Inflammatory macrophage treated with lipopolysaccharide for 4 hours (primary cell): Measurements from ENCODE around the gene GNG3.
"Not testable (repeated sequence)": the region's sequence is repeated elsewhere in the genome, so short reads cannot be mapped to it uniquely, and the experiment has no call there.

ENCODE experiments used
- DNase-seq: peaks from one replicate; pipeline ENCODE4 v3.0.0-alpha.2; 2020

GNG3 gene

GRCh38 chr11:62707277-62707861, at the start of gene GNG3, which contains the start of gene BSCL2:
GNG3 (plus strand) TSS chr11:62707676; CDS start chr11:62708296, 620 bp downstream.
BSCL2 (minus strand) TSS chr11:62707424; CDS start chr11:62707195, 229 bp downstream.
- DNase-seq, result no peak

DNA sequence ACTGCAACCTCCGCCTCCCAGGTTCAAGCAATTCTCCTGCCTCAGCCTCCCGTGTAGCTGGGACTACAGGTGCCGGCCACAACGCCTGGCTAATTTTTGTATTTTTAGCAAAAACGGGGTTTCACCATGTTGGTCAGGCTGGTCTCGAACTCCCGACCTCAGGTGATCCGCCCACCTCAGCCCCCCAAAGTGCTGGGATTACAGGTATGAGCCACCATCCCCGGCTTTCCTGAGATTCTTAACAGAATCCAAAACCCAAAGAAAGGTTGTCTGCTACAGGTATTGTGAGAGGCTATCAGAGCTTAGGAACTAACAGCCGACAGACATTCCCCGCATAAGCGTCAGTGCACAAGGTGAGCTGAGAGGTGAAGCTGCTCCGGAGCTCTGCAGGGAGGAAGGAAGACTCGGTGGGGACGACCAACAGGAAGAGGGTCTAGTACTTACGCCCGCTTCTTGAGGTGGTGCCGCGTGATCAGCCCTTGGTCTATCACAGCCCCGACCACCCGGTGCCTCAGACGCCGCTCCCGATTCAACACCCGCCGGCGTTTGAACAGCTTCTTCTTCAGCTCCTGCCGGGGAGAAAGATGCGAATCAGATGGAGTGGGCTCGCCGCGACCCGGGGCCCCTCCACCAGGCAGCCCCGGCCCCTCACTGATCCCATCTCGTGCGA, 42.9 kb upstream of the GNG3 start:
- DNase-seq, result peak; percentile 35

DNA sequence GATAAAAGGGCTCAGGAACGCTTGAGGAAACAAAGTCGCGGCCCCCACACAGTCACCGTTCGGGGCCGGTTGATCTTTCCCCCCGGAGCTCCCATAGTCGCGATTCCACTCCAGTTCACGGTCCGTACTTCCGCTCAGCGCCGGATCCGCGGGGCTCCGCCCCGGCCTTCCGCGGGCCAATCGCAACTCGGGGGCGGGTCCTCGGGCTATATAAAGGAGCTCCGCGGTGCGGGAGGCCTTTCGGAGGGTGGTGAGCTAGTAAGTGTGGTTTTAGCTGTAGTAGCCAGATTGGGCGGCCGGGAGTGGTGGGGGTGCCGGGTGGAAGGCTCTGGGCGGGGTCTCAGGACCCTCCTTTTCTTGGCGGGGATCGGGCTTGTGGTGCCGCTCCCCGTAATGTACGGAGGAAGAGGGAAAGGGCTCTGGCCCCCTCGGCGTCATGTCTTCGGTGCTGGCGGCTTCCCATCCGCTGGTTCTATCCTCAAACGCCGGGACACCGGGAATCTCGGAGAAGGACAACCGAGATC, 42.3 kb upstream of the GNG3 start, which contains the start of the genes C11orf98 and CSKMT:
Gene C11orf98, minus strand, starts transcription at position 136 of the 524 bp plus-strand sequence. Its CDS starts 41 bp downstream, at position 95.
Gene CSKMT, plus strand, starts transcription at position 238 of the 524 bp plus-strand sequence. CDS start 568 bp downstream, outside the sequence.
- peak; percentile 92 for DNase-seq

DNA sequence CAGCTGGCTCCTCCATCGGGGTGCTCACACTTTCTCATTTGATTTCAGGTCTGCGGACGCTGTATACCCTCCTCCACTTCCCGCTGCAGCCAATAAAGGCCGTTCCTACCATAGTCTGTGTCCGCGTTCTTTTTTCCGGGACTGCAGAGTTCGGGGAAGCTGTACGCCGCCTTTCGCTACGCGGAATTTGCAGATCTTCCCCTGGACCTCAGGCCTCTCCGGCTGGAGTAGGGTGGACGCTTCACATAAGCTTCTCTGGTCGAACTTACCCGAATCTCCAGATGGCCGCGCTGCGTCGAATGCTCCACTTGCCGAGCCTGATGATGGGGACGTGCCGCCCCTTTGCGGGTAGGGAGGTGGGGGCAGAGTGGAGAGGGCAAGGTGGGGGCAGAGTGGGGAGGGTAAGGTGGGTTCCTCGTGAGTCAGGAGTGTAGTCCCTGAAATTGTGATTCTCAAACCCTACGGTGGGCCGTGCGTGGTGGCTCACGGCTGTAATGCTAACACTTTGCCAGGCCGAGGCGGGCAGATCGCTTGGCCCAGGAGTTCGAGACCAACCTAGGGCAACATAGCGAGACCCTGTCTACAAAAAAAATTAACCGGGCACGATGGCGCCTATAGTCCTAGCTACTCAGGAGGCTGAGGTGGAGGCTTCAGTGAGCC, 41.7 kb upstream of the GNG3 start:
- DNase-seq, result peak; percentile 61

- no peak for DNase-seq
Measured at GRCh38 chr11:62666259-62666926, 41.1 kb upstream of the GNG3 start.

DNA sequence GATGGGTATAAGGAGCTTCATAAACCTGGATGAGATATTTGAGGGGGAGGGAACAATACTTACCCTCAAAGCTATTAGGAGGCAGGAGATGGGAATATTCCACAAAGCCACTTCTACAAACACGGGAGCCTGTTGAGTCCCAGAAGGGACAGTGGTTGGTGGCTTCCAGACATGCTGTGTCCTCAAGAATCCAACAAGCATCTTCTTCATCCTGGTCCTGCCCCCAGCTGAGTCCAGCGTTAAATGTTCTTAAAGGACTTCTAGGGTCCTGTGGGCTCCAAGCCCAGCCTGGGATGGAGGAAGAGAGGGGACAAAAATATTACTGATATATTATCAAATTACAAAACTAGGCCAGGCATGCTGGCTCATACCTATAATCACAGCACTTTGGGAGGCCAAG, 40.0 kb upstream of the GNG3 start:
- no peak for DNase-seq

DNA sequence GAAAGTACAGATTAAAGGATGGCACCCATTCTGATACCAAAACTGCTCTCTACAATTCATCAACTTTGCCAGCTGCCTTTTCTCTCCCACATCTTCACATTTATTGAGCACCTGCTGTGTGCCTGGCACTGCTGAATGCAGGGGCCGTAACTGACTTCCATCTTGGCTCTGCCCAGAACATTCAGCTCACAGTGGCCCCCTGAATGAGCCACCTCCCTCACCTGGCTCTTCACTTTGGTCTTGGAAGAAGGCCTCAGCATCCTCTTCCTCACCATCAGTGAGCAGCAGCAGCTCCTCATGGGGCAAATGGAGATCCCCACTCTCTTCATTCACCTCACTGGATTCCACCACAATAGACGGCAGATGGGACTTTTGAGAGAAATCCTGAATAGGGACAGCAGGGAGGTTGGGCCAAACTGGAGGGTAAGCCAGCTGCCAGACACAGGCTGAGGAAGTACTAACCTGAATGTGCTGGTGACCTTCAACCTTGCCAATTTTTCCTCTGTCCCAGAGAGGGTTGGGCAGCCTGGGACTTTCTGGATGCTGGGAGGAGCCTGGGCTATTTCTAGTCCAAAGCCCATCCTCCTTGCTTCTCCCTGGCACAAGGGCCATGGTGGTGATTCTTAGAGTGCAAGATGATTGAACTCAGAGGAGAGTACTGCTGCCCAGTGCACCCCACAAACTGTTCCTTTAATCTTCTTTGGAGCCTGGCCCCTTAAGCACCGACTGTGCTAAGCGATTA, 37.9 kb upstream of the GNG3 start:
- DNase-seq, result no peak

DNA sequence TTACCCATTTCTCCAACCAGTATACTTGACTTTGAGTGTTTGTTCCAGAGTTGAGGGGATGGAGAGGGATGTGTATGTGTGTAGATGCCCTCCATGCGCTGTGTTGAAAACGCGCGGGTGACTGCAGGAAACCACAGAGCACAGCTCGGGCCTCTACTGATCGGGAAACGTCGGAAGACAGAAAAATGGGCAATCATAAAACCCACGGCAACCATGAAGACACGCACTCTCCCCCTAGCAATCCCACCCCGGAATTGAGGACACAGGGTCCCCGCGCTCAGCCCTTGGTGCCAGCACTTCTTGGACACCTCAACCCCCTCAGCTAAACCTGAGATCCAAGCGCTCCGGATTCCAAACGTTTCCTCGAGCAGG, 36.3 kb upstream of the GNG3 start:
- DNase-seq, result no peak

DNA sequence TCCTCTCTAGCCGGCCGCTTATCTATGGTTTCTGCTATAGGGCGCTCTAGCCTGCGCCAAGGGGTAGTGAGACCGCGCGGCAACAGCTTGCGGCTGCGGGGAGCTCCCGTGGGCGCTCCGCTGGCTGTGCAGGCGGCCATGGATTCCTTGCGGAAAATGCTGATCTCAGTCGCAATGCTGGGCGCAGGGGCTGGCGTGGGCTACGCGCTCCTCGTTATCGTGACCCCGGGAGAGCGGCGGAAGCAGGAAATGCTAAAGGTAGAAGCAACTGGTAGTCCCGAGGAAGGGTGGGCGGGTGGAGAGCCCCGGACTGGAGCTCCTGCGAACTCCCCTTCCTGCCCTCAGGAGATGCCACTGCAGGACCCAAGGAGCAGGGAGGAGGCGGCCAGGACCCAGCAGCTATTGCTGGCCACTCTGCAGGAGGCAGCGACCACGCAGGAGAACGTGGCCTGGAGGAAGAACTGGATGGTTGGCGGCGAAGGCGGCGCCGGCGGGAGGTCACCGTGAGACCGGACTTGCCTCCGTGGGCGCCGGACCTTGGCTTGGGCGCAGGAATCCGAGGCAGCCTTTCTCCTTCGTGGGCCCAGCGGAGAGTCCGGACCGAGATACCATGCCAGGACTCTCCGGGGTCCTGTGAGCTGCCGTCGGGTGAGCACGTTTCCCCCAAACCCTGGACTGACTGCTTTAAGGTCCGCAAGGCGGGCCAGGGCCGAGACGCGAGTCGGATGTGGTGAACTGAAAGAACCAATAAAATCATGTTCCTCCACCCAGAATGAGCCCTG, 35.7 kb upstream of the GNG3 start, which contains the start of the genes LBHD1 and UQCC3:
Gene LBHD1, minus strand, starts transcription at position 660 of the 782 bp plus-strand sequence. CDS start 2,236 bp downstream, outside the sequence.
Gene UQCC3, plus strand, starts transcription at position 66 of the 782 bp plus-strand sequence. Its CDS starts 73 bp downstream, at position 139.
- peak; percentile 84 for DNase-seq

- DNase-seq, result no peak
Measured at GRCh38 chr11:62673196-62673525, 34.3 kb upstream of the GNG3 start.

- not testable (repeated sequence) for DNase-seq
Measured at GRCh38 chr11:62675415-62675814, 32.1 kb upstream of the GNG3 start.

DNA sequence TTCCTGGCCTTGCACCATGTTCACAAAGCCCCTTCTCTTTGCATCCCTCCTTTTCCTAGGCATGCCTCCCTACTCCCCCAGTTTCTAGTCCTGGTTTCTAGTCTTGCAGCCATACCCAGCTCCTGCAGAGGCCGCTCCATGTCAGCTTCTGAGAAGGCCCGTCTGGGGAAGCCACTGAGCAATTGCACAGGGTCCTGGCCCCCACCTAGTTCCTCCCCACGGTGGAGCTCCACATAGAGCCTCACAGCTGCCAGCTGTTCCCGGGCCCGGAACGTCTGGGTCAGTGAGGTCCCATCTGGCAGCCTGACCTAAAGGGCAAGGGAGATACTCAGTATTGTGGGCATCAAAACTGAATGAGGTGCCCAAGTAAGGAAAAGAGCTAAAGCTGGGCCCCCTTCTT, 30.8 kb upstream of the GNG3 start:
- DNase-seq, result no peak

GRCh38 chr11:62677156-62677555, 30.3 kb upstream of the GNG3 start:
- DNase-seq, result no peak

DNA sequence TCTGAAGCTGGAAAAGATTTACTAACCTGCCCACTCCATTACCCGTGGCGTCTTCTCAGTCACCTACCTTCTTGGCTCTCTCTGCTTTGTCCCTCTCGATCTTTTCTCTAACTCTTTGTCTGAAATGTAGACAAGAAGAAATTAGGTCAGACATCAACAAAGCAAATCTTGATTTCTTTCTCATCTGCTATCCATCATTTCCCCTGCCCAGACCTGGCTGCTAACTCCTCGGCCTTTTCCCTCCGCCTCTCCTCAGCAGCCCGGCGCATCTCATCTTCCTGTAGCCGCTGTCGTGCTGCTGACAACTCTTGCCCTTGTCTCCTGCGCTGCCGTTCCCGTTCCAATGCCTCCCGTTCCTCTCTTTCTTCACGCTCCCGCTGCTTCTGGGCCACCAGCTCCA, 29.8 kb upstream of the GNG3 start:
- no peak for DNase-seq

DNA sequence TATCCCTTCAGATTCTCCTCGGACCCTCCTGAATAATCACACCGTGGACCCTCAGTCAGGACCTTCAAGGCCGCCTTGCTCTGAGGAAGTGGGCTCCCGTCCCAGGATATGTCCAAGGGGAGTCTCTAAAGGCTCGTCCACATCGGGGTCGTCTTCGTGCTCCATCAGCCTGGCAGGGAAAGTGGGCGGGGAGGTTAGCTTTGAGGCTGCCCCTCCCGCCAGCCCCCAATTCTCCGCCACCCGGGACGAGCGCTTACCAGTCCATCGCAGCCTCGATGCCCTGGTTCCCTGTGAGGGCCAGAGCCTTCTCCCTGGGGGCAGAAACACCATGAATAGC, 29.1 kb upstream of the GNG3 start:
- DNase-seq, result no peak

GRCh38 chr11:62678770-62679696, 28.4 kb upstream of the GNG3 start, which contains the start of gene UBXN1:
UBXN1 (minus strand) TSS chr11:62679073; CDS start chr11:62678923, 150 bp downstream.
- DNase-seq, result peak; percentile 96

GRCh38 chr11:62680825-62681240, 26.6 kb upstream of the GNG3 start:
- DNase-seq, result peak; percentile 57

GRCh38 chr11:62682518-62682917, 25.0 kb upstream of the GNG3 start:
- no peak for DNase-seq

DNA sequence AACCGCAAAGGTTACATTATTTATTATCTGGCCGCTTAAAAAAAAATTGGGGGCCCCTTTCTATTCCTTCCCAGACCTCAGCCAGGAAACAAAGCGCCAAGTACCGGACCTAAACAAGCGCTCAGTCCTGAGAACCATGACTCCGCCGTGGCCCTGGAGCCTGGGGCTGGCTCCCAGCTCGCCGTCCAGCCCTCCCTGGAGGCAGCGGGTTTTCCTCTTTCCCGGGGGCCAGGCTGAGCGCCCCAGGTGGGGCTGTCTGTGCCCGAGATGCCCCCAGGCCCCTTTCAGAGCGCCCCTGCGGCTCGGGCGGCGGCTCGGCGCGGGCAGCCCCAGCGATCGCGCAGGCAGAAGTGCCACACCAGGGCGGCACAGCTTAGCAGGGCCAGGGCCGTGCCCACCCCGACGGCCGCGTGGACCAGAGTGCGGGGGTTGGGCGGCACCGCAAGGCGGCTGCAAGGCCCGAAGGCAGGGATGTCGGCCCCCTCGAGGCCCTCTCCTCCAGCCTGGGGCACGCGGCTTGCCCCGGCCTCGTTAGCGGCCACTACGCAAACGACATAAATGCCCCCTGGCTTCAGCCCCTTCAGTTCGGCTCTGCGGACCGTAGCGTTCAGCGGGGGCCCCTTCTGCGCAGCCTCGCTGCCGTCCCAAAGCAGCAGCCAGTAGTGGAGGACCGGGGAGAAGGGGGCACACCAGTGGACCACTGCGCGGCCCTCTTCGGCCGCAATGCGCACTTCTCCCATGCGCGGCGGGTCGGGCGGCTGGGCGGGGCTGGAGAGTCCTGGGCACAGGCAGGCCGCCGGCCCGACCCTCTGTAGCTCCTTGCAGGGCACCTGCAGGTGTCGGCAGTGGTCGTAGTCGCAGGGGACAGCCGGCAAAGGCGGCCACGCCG, 19.7 kb upstream of the GNG3 start:
- DNase-seq, result no peak
